K562 (cell line): ENCODE results near the gene GPC3. TPM values are rescaled to one million over a fixed set of nuclear protein-coding genes. Genes with fewer than 3 reads are reported as not detected.

ENCODE experiments used
- ATAC-seq: fragments of 200-7000 bp; cut with Tn5 transposase; 3 replicates; pipeline ENCODE4 v1.9.1; 2020; ENCODE audit warnings: moderate library complexity
- BruUV-seq: library from RNA; stranded (reverse); fragments of 400-500 nt; replicated peaks from 2 replicates; lab custom pipeline; 2021; lab: Mats Ljungman, UMichigan
- CTCF ChIA-PET: fragments of 300-600 bp; formaldehyde crosslinking; extraction: SDS; loops from one replicate; lab custom pipeline; 2021; ENCODE audit warnings: low intra/inter-chr PET ratio; lab: Yijun Ruan, JAX
- POLR2A ChIA-PET: fragments of 300-600, 350-650 bp; sonication (Branson Sonifier 250); formaldehyde crosslinking; extraction: SDS; loops from one replicate; lab custom pipeline; 2021; ENCODE audit warnings: antibody characterized with exemption, inconsistent platforms; lab: Yijun Ruan, JAX
- DNase-seq, 4 experiments: peaks; one replicate each; pipeline versions ENCODE4 v3.0.0 to v3.0.0-alpha.2; 2011 to 2018; ENCODE audit warnings: low spot score in 3 of 4, mixed read lengths in 3 of 4; ENCODE audit errors: extremely low read depth in 1 of 4
- FAIRE-seq: peaks from 2 replicates; lab custom pipeline; 2011; peaks lifted over from hg19 to GRCh38; lab: Jason Lieb, UNC
- H2AFZ ChIP-seq: 2 replicates; pipeline ENCODE4 v1.6.0; 2011; ENCODE audit warnings: low read depth, low read length, control low read depth, inconsistent platforms
- H3K27ac ChIP-seq: fragments of 200-600 bp; 3 replicates; pipeline ENCODE4 v1.8.0; 2011; ENCODE audit warnings: low read depth, mild to moderate bottlenecking, control low read depth, inconsistent platforms, low read length, moderate library complexity, mixed read lengths; ENCODE audit errors: extremely low read depth
- H3K27me3 ChIP-seq, 2 experiments: fragments of 300-600 bp in 1 of 2; 2 replicates in 1 of 2; 3 replicates in 1 of 2; pipeline versions ENCODE4 v1.6.0 to v1.8.0; 2011; ENCODE audit warnings: inconsistent platforms in 2 of 2, low read length in 2 of 2, mild to moderate bottlenecking in 1 of 2, mixed read lengths in 1 of 2, moderate library complexity in 1 of 2; ENCODE audit not compliant: control insufficient read depth in 2 of 2, insufficient read depth in 2 of 2
- H3K36me3 ChIP-seq: fragments of 300-600 bp; 3 replicates; pipeline ENCODE4 v1.8.0; 2011; ENCODE audit warnings: mild to moderate bottlenecking, low read length, inconsistent platforms; ENCODE audit not compliant: control insufficient read depth, insufficient read depth
- H3K4me1 ChIP-seq, 2 experiments: fragments of 200-600 bp in 1 of 2; replicated peaks in 1 of 2; 2 replicates in 1 of 2; 3 replicates in 1 of 2; pipeline versions ENCODE4 v1.5.1 to v1.8.0; 2011; ENCODE audit warnings: inconsistent platforms in 2 of 2, low read length in 2 of 2, mild to moderate bottlenecking in 1 of 2, mixed read lengths in 1 of 2, moderate library complexity in 1 of 2; ENCODE audit not compliant: control insufficient read depth in 2 of 2, insufficient read depth in 2 of 2
- H3K4me2 ChIP-seq: 2 replicates; pipeline ENCODE4 v1.6.1; 2011; ENCODE audit warnings: low read length, control low read depth, inconsistent platforms, mixed read lengths; ENCODE audit not compliant: insufficient read depth
- H3K4me3 ChIP-seq: fragments of 200-600 bp; sonication (generic), shearing (Covaris generic); 2 replicates; pipeline ENCODE4 v1.5.1; 2016; ENCODE audit warnings: control low read depth, inconsistent platforms
- H3K79me2 ChIP-seq: fragments of 200-600 bp; 3 replicates; pipeline ENCODE4 v1.8.0; 2011; ENCODE audit warnings: low read length, inconsistent platforms; ENCODE audit not compliant: control insufficient read depth, insufficient read depth
- H3K9ac ChIP-seq, 2 experiments: 2 replicates each; pipeline versions ENCODE4 v1.6.0 to v1.6.1; 2011; ENCODE audit warnings: low read depth in 2 of 2, low read length in 2 of 2, control low read depth in 1 of 2, inconsistent platforms in 1 of 2, mild to moderate bottlenecking in 1 of 2, mixed read lengths in 1 of 2; ENCODE audit not compliant: insufficient read depth in 1 of 2
- H3K9me1 ChIP-seq: one replicate; pipeline ENCODE4 v1.6.0; 2011; ENCODE audit warnings: inconsistent platforms, mild to moderate bottlenecking, low read length, moderate library complexity; ENCODE audit not compliant: control insufficient read depth, insufficient read depth
- H3K9me3 ChIP-seq: replicated peaks from 2 replicates; pipeline ENCODE4 v1.5.1; 2011; ENCODE audit warnings: low read depth, low read length, inconsistent platforms; ENCODE audit not compliant: control insufficient read depth, insufficient read depth
- H4K20me1 ChIP-seq: replicated peaks from 2 replicates; pipeline ENCODE4 v1.6.1; 2011; ENCODE audit warnings: low read length, inconsistent platforms, mixed read lengths; ENCODE audit not compliant: control insufficient read depth, insufficient read depth
- ARHGAP35 ChIP-seq: fragments of 450-650 bp; IDR thresholded peaks from 2 replicates; pipeline ENCODE4 v1.6.1; 2018; ENCODE audit not compliant: partially characterized antibody
- ARNT ChIP-seq, 2 experiments: fragments of 450-650 bp; IDR thresholded peaks; 2 replicates each; pipeline ENCODE4 v1.6.1; 2016; ENCODE audit warnings: mild to moderate bottlenecking in 1 of 2
- EGR1 ChIP-seq: fragments of 450-650 bp; conservative IDR thresholded peaks from 2 replicates; pipeline ENCODE4 v1.6.1; 2017; ENCODE audit warnings: mild to moderate bottlenecking
- ERF ChIP-seq: fragments of 450-650 bp; formaldehyde crosslinking; IDR thresholded peaks from 2 replicates; pipeline ENCODE4 v1.4.0; 2020; ENCODE audit warnings: mild to moderate bottlenecking, mixed read lengths
- KDM5B ChIP-seq: fragments of 200-600 bp; sonication (generic); IDR thresholded peaks from 2 replicates; pipeline ENCODE4 v1.6.1; 2012; ENCODE audit warnings: low read depth, mild to moderate bottlenecking, moderate library complexity, low read length, control low read depth, inconsistent platforms; ENCODE audit not compliant: insufficient replicate concordance
- RNF219 ChIP-seq: fragments of 250-450 bp; sonication (Bioruptor Pico); IDR thresholded peaks from 2 replicates; pipeline ENCODE4 v1.5.0; 2022; ENCODE audit warnings: mild to moderate bottlenecking
- ZNF124 ChIP-seq: sonication (generic); formaldehyde crosslinking; IDR thresholded peaks from 2 replicates; pipeline ENCODE4 v1.8.1; 2022; ENCODE audit warnings: missing genetic modification reagents
- ZNF57 ChIP-seq: fragments of 450-650 bp; formaldehyde crosslinking; IDR thresholded peaks from 2 replicates; pipeline ENCODE4 v1.4.0; 2020; ENCODE audit warnings: mild to moderate bottlenecking, moderate library complexity
- in situ Hi-C: fragments of 300-500 bp; cut with MboI; formaldehyde crosslinking; loops from 4 replicates; pipeline ENCODE4 v1.15.0; 2018; ENCODE audit warnings: inconsistent platforms, mixed read lengths
- intact Hi-C: fragments of 100-400 bp; cut with micrococcal nuclease; formaldehyde crosslinking; loops from 2 replicates; pipeline ENCODE4 v1.14.2; 2022
- polyA plus RNA-seq, 8 experiments: library from polyadenylated mRNA; depleted of rRNA in 4 of 8; stranded (reverse) in 5 of 8; unstranded in 3 of 8; fragments of >200 nt; fragmentation: Nextera tagmentation in 2 of 8; fragmentation: Illumina TruSeq in 1 of 8; extraction: Ambion mirVana in 2 of 8; extraction: Trizol in 1 of 8; gene quantifications; 2 replicates each; pipeline versions ENCODE4 v1.2.1 to v1.2.3, GENCODE V29; 2011 to 2014; ENCODE audit warnings: inconsistent platforms in 1 of 8, missing spikeins in 1 of 8
- total RNA-seq, 7 experiments: library from RNA; depleted of rRNA in 6 of 7; stranded (reverse); fragments of >200 nt in 6 of 7; fragmentation: Illumina TruSeq in 2 of 7; extraction: Trizol in 2 of 7; gene quantifications; 2 replicates each; pipeline versions ENCODE4 v1.2.1 to v1.2.3, GENCODE V29; 2011 to 2021; ENCODE audit warnings: low replicate concordance in 1 of 7

GPC3 gene
- total and polyA plus RNA-seq, 9 of the 15 experiments (the other 6 are each of a cell fraction or from before 2014, with no cell fraction given) = 0.42 TPM; not detected in 8

- H3K36me3 ChIP-seq = no peaks in the 10 kb centered on the region
- H3K79me2 ChIP-seq = no peaks in the 10 kb centered on the region
- H3K9me3 ChIP-seq = no peaks in the 10 kb centered on the region
- H3K4me2 ChIP-seq = no peak overlapping the region
- H3K4me3 ChIP-seq = no peak overlapping the region
- ChIA-PET CTCF (no interaction called here), POLR2A (no interaction called here)
- no peaks in the 10 kb centered on the region for H3K27me3 ChIP-seq
- no TSS peak for BruUV-seq
- H3K4me1 ChIP-seq = no peaks in the 10 kb centered on the region
- in situ Hi-C loops = no loop called here
- no peak overlapping the region for H2AFZ ChIP-seq
- H4K20me1 ChIP-seq = no peaks in the 10 kb centered on the region
- ATAC-seq = no peak
- TF ChIP-seq ZNF57 (CRISPR knock-in tag) (no peak), EGR1 (no peak), ARHGAP35 (no peak), RNF219 (CRISPR knock-in tag) (no peak), KDM5B (no peak), ERF (no peak), ARNT (IDR thresholded peaks at IDR 0.05) (no peak), ZNF124 (CRISPR knock-in tag) (no peak)
- no peak for FAIRE-seq
- H3K27ac ChIP-seq = no peak overlapping the region
- intact Hi-C loops = no loop called here
- no peaks in the 10 kb centered on the region for H3K9me1 ChIP-seq
- H3K9ac ChIP-seq = no peak overlapping the region
- no peak for DNase-seq
These were observed 424.1 kb downstream of the GPC3 start for GRCh38 chrX:133561251-133561650.
